Subcutaneous abdominal adipose tissue (tissue), 5 donors: ENCODE data around the gene PDLIM1.

Experiments
- H3K27ac ChIP-seq: one replicate; pipeline ENCODE4 v1.7.0; 2013; ENCODE audit warnings: low read depth, mild to moderate bottlenecking, inconsistent platforms, low read length, moderate library complexity
- H3K27me3 ChIP-seq, 5 donors: one replicate each; pipeline ENCODE4 v1.7.0; 2013; ENCODE audit warnings: low read length in 5 of 5, inconsistent platforms in 1 of 5; ENCODE audit not compliant: control insufficient read depth in 5 of 5, insufficient read depth in 4 of 5
- H3K36me3 ChIP-seq, 5 donors: one replicate each; pipeline ENCODE4 v1.7.0; 2013; ENCODE audit warnings: low read length in 5 of 5; ENCODE audit not compliant: control insufficient read depth in 5 of 5, insufficient read depth in 5 of 5
- H3K4me1 ChIP-seq, 5 donors: one replicate each; pipeline ENCODE4 v1.7.0; 2013; ENCODE audit warnings: low read length in 5 of 5, mild to moderate bottlenecking in 3 of 5, moderate library complexity in 1 of 5; ENCODE audit not compliant: control insufficient read depth in 5 of 5, insufficient read depth in 5 of 5
- H3K4me3 ChIP-seq, 5 donors: one replicate each; pipeline ENCODE4 v1.7.0; 2013; ENCODE audit warnings: low read length in 5 of 5, low read depth in 1 of 5
- H3K9ac ChIP-seq, 5 donors: one replicate each; pipeline ENCODE4 v1.7.0; 2013; ENCODE audit warnings: low read length in 5 of 5, mild to moderate bottlenecking in 4 of 5, moderate library complexity in 3 of 5
- H3K9me3 ChIP-seq, 5 donors: one replicate each; pipeline ENCODE4 v1.7.0; 2013; ENCODE audit warnings: low read length in 5 of 5; ENCODE audit not compliant: control insufficient read depth in 5 of 5
- donor health status: healthy.
- donor health status: healthy.
- donor health status: healthy.
- donor health status: healthy.
- donor health status: healthy.

The PDLIM1 gene

GRCh38 chr10:95247881-95248583 is 42.8 kb downstream of the PDLIM1 start:
- Histone ChIP-seq H3K4me1 (peaks cover 0 to 32% (median 21%) of the 10 kb centered on the region in 5 donors), H3K27me3 (no peaks in the 10 kb centered on the region), H3K36me3 (peaks cover 3 to 53% (median 36%) of the 10 kb centered on the region in 5 donors), H3K27ac (no peak overlapping the region), H3K9me3 (no peaks in the 10 kb centered on the region), H3K9ac (peak overlapping the region in 1 of 5 donors; percentile 9), H3K4me3 (no peak overlapping the region)

- H3K27ac ChIP-seq: no peak overlapping the region
- H3K4me1 ChIP-seq: peaks cover 0 to 32% (median 21%) of the 10 kb centered on the region in 5 donors
- peak overlapping the region in 2 of 5 donors; percentile 9 to 30 for H3K9ac ChIP-seq
- H3K36me3 ChIP-seq: peaks cover 3 to 56% (median 36%) of the 10 kb centered on the region in 5 donors
- H3K27me3 ChIP-seq: no peaks in the 10 kb centered on the region
- no peak overlapping the region for H3K4me3 ChIP-seq
- no peaks in the 10 kb centered on the region for H3K9me3 ChIP-seq
Observed at GRCh38 chr10:95247200-95247880, 43.5 kb downstream of the PDLIM1 start.

- H3K9ac ChIP-seq: peak overlapping the region in 1 of 5 donors; percentile 30
- no peak overlapping the region for H3K27ac ChIP-seq
- H3K36me3 ChIP-seq: peaks cover 3 to 63% (median 38%) of the 10 kb centered on the region in 5 donors
- no peak overlapping the region for H3K4me3 ChIP-seq
- no peaks in the 10 kb centered on the region for H3K27me3 ChIP-seq
- peaks cover 0 to 32% (median 21%) of the 10 kb centered on the region in 5 donors for H3K4me1 ChIP-seq
- no peaks in the 10 kb centered on the region for H3K9me3 ChIP-seq
Observed at GRCh38 chr10:95246582-95247051, 44.2 kb downstream of the PDLIM1 start.

- Histone ChIP-seq H3K4me1 (peaks cover 0 to 29% (median 21%) of the 10 kb centered on the region in 5 donors), H3K36me3 (peaks cover 3 to 73% (median 48%) of the 10 kb centered on the region in 5 donors), H3K9me3 (no peaks in the 10 kb centered on the region), H3K27ac (no peak overlapping the region), H3K9ac (no peak overlapping the region), H3K27me3 (no peaks in the 10 kb centered on the region), H3K4me3 (no peak overlapping the region)
Observed at GRCh38 chr10:95245425-95246055, 45.3 kb downstream of the PDLIM1 start.

- peaks cover 6 to 74% (median 53%) of the 10 kb centered on the region in 5 donors for H3K36me3 ChIP-seq
- no peaks in the 10 kb centered on the region for H3K27me3 ChIP-seq
- H3K4me3 ChIP-seq: no peak overlapping the region
- H3K4me1 ChIP-seq: peaks cover 0 to 21% (median 12%) of the 10 kb centered on the region in 5 donors
- H3K27ac ChIP-seq: no peak overlapping the region
- H3K9me3 ChIP-seq: no peaks in the 10 kb centered on the region
- no peak overlapping the region for H3K9ac ChIP-seq
Observed at GRCh38 chr10:95244152-95244551, 46.7 kb downstream of the PDLIM1 start.

- H3K36me3 ChIP-seq: peaks cover 6 to 70% (median 53%) of the 10 kb centered on the region in 5 donors
- peaks cover 0 to 15% (median 6%) of the 10 kb centered on the region in 5 donors for H3K4me1 ChIP-seq
- no peak overlapping the region for H3K27ac ChIP-seq
- H3K4me3 ChIP-seq: no peak overlapping the region
- H3K9ac ChIP-seq: no peak overlapping the region
- H3K9me3 ChIP-seq: no peaks in the 10 kb centered on the region
- no peaks in the 10 kb centered on the region for H3K27me3 ChIP-seq
Observed at GRCh38 chr10:95243318-95243617, 47.5 kb downstream of the PDLIM1 start.

- H3K36me3 ChIP-seq: peaks cover 6 to 76% (median 58%) of the 10 kb centered on the region in 5 donors
Observed at GRCh38 chr10:95242581-95243317, 48.1 kb downstream of the PDLIM1 start.

GRCh38 chr10:95241533-95241932 is 49.3 kb downstream of the PDLIM1 start:
- Histone ChIP-seq H3K4me1 (peaks cover 0 to 2% (median 0%) of the 10 kb centered on the region in 5 donors), H3K9me3 (no peaks in the 10 kb centered on the region), H3K4me3 (no peak overlapping the region), H3K9ac (no peak overlapping the region), H3K27ac (no peak overlapping the region), H3K27me3 (no peaks in the 10 kb centered on the region), H3K36me3 (peaks cover 6 to 76% (median 64%) of the 10 kb centered on the region in 5 donors)

More at GRCh38 chr10:95242581-95243317, 48.1 kb downstream of the PDLIM1 start:
- Histone ChIP-seq H3K9me3 (no peaks in the 10 kb centered on the region), H3K9ac (no peak overlapping the region), H3K27ac (no peak overlapping the region), H3K27me3 (no peaks in the 10 kb centered on the region), H3K4me3 (no peak overlapping the region), H3K4me1 (peaks cover 0 to 12% (median 6%) of the 10 kb centered on the region in 5 donors)

- peaks cover 0 to 2% (median 0%) of the 10 kb centered on the region in 5 donors for H3K4me1 ChIP-seq
- H3K9ac ChIP-seq: no peak overlapping the region
- peaks cover 7 to 78% (median 64%) of the 10 kb centered on the region in 5 donors for H3K36me3 ChIP-seq
- no peaks in the 10 kb centered on the region for H3K27me3 ChIP-seq
- no peak overlapping the region for H3K4me3 ChIP-seq
- no peaks in the 10 kb centered on the region for H3K9me3 ChIP-seq
- no peak overlapping the region for H3K27ac ChIP-seq
Observed at GRCh38 chr10:95240811-95241210, 50.0 kb downstream of the PDLIM1 start.
